HG03196 (cell line): ENCODE data around the gene PRSS57.

ENCODE experiments used
- ATAC-seq: cut with Tn5 transposase; IDR thresholded peaks from one replicate; pipeline ENCODE4 v1.9.1; 2021; ENCODE audit not compliant: unreplicated experiment

The PRSS57 gene

GRCh38 chr19:639253-640160 is 55.7 kb downstream of the PRSS57 start, which contains the start of gene FGF22:
Gene FGF22 (plus strand): TSS chr19:639879. CDS start chr19:639926, 47 bp downstream.
- ATAC-seq, result peak; percentile 38

- no peak for ATAC-seq
Observed at GRCh38 chr19:638906-639252, 56.4 kb downstream of the PRSS57 start.
